Motor neuron (in vitro differentiated cells): ENCODE data around the gene ZNF766. TPM values are rescaled to one million over a fixed set of nuclear protein-coding genes. Genes with fewer than 3 reads are reported as not detected.
A peak's percentile ranks its signal among the peaks of the same experiment; 100 is the strongest.
"Not testable (repeated sequence)": the region's sequence is repeated elsewhere in the genome, so short reads cannot be mapped to it uniquely, and the experiment has no call there.

ENCODE experiments used
- ATAC-seq, 8 experiments: fragments of 200-7000 bp; cut with Tn5 transposase; replicated peaks in 6 of 8; 2 replicates each; pipeline ENCODE4 v1.8.0; 2021; ENCODE audit warnings: mild to moderate bottlenecking in 8 of 8, moderate library complexity in 8 of 8
- H3K27ac ChIP-seq, 2 donors: fragments of 250-450 bp; sonication (Bioruptor Pico); 2 replicates each; pipeline ENCODE4 v1.9.0; 2021; ENCODE audit warnings: antibody characterized with exemption in 2 of 2, mild to moderate bottlenecking in 2 of 2, moderate library complexity in 1 of 2
- H3K4me1 ChIP-seq, 2 donors: fragments of 250-450 bp; sonication (Bioruptor Pico); replicated peaks in 1 of 2; 2 replicates each; pipeline ENCODE4 v1.6.1; 2021; ENCODE audit warnings: antibody characterized with exemption in 2 of 2, mild to moderate bottlenecking in 2 of 2, moderate library complexity in 1 of 2
- H3K4me3 ChIP-seq, 5 donors: fragments of 250-450 bp; sonication (Bioruptor Pico); 2 replicates each; pipeline ENCODE4 v1.9.0; 2021; ENCODE audit warnings: antibody characterized with exemption in 5 of 5, mild to moderate bottlenecking in 5 of 5, moderate library complexity in 4 of 5
- WGBS, 10 experiments: fragments of 450-650 bp; shearing (Covaris generic); methylation state at CpG; one replicate each; pipeline ENCODE4 v1.0.0; 2022; 5-methylcytosine and 5-hydroxymethylcytosine counted together
- in situ Hi-C, 9 experiments: fragments of 400-800 bp; cut with MboI; loops; one replicate each; pipeline ENCODE4 v1.15.0; 2021; ENCODE audit warnings: low sequenced_read_pairs in 9 of 9, low pct_unique_long_range_greater_than_20kb in 2 of 9; ENCODE audit not compliant: unreplicated experiment in 9 of 9
- total RNA-seq, 8 experiments: library from RNA; unstranded; fragments of 300-600 nt; gene quantifications; 2 replicates each; pipeline versions ENCODE4 v1.2.3 to v1.2.4, GENCODE V29; 2022

Gene ZNF766
- total RNA-seq, 8 experiments from 2014 or later, result 13.5 to 30.4 (median 17.6) TPM

GRCh38 chr19:52237197-52237596 is 32.2 kb upstream of the ZNF766 start:
- Histone ChIP-seq H3K4me1 (no peaks in the 10 kb centered on the region), H3K4me3 (no peak overlapping the region), H3K27ac (no peak overlapping the region)
- ATAC-seq, result peak in 1 of 8 experiments; percentile 31
- in situ Hi-C loops, result no loop called here
- 0 to 71% (median 50%) methylated on average over 1 to 2 of the region's 2 CpGs; no CpG with 5 or more reads in 1 of the 10 experiments for WGBS, 10 experiments

GRCh38 chr19:52237771-52238400 is 31.5 kb upstream of the ZNF766 start:
- 0 to 33% (median 8%) methylated on average over 2 to 8 of the region's 8 CpGs for WGBS, 10 experiments
- peak; percentile 40 to 74 (median 58) for ATAC-seq
- Histone ChIP-seq H3K4me1 (no peaks in the 10 kb centered on the region), H3K4me3 (no peak overlapping the region), H3K27ac (no peak overlapping the region)
- in situ Hi-C loops, result no loop called here

DNA sequence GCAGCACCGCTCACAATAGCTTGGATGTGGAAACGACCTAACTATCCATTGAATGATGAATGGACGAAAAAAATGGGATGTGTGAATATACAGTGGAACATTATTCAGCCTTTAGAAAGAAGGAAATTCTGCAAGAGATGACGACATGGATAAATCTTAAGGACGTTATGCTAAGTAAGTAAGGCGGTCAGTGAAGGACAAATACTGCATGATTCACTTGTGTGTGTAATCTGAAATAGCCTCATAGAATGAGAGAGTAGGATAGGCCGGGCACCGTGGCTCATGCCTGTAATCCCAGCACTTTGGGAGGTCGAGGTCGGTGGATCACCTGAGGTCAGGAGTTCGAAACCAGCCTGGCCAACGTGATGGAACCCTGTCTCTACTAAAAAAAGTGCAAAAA is 25.4 kb upstream of the ZNF766 start:
- ATAC-seq, result peak in 3 of 8 experiments; percentile 42 to 72 (median 53)
- no peaks in the 10 kb centered on the region for H3K4me1 ChIP-seq
- in situ Hi-C loops, result no loop called here
- H3K27ac ChIP-seq, result no peak overlapping the region
- no peak overlapping the region for H3K4me3 ChIP-seq
- 40 to 81% (median 63%) methylated on average over 1 to 12 of the region's 12 CpGs; no CpG with 5 or more reads in 1 of the 10 experiments for WGBS, 10 experiments

DNA sequence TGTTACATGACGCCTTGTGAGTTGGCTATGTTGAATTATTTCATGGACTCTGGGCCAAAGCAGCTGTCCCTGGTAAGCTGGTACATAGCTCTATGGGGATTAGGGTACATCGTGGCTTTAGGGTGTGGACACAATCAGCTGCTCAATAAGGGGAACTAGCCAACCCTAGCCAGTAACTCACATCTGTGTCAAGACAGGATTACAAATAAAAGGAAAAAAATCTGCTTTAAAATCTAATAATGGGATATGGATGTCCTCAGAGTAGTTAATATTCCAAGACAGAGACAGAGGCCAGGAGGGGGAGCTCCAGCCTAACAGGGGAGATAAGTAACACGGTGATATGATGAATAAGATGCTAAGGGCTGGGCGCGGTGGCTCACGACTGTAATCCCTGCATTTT is 21.1 kb upstream of the ZNF766 start:
- in situ Hi-C loops, result no loop called here
- H3K4me3 ChIP-seq, result no peak overlapping the region
- no peaks in the 10 kb centered on the region for H3K4me1 ChIP-seq
- H3K27ac ChIP-seq, result no peak overlapping the region
- peak in 3 of 8 experiments; percentile 75 to 98 (median 97) for ATAC-seq
- 0 to 42% (median 4%) methylated on average over 1 to 6 of the region's 6 CpGs for WGBS, 10 experiments

GRCh38 chr19:52258426-52258825 is 11.0 kb upstream of the ZNF766 start:
- 83 to 100% (median 89%) methylated on average over 1 to 5 of the region's 5 CpGs; no CpG with 5 or more reads in 4 of the 10 experiments for WGBS, 10 experiments
- Histone ChIP-seq H3K4me1 (no peaks in the 10 kb centered on the region), H3K27ac (no peak overlapping the region), H3K4me3 (no peak overlapping the region)
- in situ Hi-C loops, result no loop called here
- ATAC-seq, result no peak

- 82 to 100% (median 89%) methylated on average over 4 to 5 of the region's 6 CpGs; no CpG with 5 or more reads in 4 of the 10 experiments for WGBS, 10 experiments
- ATAC-seq, H3K4me1 ChIP-seq, H3K4me3 ChIP-seq, in situ Hi-C loops, H3K27ac ChIP-seq: not testable (repeated sequence)
Measured at GRCh38 chr19:52265556-52265955, 3.8 kb upstream of the ZNF766 start.

DNA sequence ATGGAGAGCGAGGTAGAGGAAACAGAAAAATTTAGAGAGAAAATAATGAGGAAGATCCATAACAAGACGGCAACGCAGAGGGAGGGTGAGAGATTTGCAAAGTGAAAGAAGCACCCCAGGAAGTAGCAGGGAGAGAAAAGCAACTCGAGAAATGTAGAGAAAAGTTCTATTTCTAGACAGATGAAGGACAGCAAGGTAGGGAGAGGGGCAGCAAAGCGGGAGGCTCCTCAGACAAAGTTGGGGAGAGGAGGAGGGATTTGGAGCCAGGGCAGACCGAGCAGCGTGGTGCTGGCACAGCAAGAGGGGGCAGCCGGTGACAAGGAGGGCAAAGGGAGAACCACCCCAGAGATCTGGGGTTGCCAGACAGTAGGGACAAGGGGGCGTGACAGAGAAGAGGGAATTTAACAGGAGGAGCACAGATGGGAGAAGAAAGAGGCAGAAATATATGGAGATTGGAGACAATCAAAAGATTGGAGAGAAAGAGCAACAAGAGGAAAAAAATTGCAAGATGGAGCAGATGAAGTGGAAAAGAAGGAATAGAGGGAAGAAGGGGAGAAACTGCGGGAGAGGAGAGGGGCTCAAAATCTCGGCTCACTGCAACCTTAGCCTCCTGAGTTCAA is 989 bp downstream of the ZNF766 start:
- Histone ChIP-seq H3K27ac (peak overlapping the region; percentile 98 to 99), H3K4me1 (peaks cover 7 to 8% of the 10 kb centered on the region in 2 donors), H3K4me3 (peak overlapping the region; percentile 55 to 98 (median 74))
- ATAC-seq, result peak in 7 of 8 experiments; percentile 3 to 19 (median 5)
- WGBS, 10 experiments, result 0 to 40% (median 8%) methylated on average over 2 to 11 of the region's 11 CpGs
- in situ Hi-C loops, result no loop called here

- WGBS, 10 experiments, result 100% methylated on average over 1 to 2 of the region's 2 CpGs; no CpG with 5 or more reads in 6 of the 10 experiments
- ATAC-seq, result no peak
- in situ Hi-C loops, result no loop called here
- H3K4me3 ChIP-seq, result no peak overlapping the region
- peaks cover 7 to 8% of the 10 kb centered on the region in 2 donors for H3K4me1 ChIP-seq
- H3K27ac ChIP-seq, result no peak overlapping the region
Measured at GRCh38 chr19:52273301-52273700, 3.9 kb downstream of the ZNF766 start.

DNA sequence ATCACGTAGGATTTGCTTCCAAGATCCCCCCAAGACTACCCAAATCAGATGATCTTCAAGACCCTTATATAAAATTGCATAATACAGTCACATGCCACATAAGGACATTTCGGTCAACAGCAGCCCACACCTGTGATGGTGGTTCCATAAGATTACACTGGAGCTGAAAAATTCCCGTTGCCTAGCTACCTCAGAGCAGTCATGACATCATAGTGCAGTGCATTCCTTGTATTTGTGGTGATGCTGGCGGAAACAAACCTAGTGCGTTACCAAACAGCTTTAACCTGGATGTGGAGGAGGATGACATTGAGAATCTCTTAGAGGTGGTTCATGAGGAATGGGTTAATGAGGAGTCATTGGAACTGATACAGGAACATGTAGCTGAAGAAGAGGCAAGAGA is 4.8 kb downstream of the ZNF766 start:
- Histone ChIP-seq H3K4me3 (no peak overlapping the region), H3K4me1 (peaks cover 5 to 7% of the 10 kb centered on the region in 2 donors), H3K27ac (no peak overlapping the region)
- in situ Hi-C loops, result no loop called here
- ATAC-seq, result no peak
- WGBS, 10 experiments, result 67 to 100% (median 83%) methylated on average over 1 to 5 of the region's 5 CpGs; no CpG with 5 or more reads in 3 of the 10 experiments

DNA sequence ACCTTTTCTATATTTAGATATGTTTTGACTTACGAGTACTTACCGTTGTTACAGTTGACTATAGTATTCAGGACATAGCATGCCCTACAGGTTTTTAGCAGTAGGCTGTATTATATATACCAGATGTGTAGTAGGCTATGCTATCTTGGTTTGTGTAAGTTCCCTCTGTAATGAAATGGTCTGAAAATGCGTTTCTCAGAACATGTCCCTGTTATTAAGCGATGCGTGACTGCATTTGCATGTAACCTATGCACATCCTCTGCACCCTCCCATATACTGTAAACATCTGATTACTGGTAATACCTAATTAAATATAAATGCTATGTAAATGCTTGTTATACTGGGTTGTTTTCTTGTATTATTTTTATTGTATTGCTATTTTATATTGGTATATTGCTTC is 6.6 kb downstream of the ZNF766 start:
- peak in 3 of 8 experiments; percentile 29 to 69 (median 69) for ATAC-seq
- in situ Hi-C loops, result no loop called here
- Histone ChIP-seq H3K4me1 (peaks cover 2 to 3% of the 10 kb centered on the region in 2 donors), H3K4me3 (no peak overlapping the region), H3K27ac (no peak overlapping the region)
- WGBS, 10 experiments, result 78 to 100% (median 89%) methylated on average over 1 to 5 of the region's 5 CpGs; no CpG with 5 or more reads in 3 of the 10 experiments

DNA sequence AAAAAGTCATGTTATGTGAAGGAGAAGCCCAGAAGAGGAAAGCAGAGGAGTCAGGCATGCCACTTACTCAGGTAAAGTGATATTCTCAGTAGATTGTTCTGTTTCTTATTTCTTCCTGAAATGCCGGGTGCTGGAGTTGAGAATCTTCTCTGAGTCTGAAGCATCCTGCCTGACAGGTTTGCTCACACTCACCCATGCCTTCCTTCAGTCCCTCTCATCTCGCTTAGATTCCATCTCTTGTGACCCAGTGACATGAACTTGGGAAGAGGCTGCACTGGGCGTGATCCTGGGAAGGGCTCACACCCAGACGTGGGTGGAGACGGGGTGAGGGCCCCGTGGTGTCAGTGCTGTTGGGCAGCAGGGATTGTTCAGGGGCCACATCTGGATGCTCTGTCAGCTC is 8.1 kb downstream of the ZNF766 start:
- no peak overlapping the region for H3K4me3 ChIP-seq
- in situ Hi-C loops, result no loop called here
- H3K27ac ChIP-seq, result no peak overlapping the region
- no peak for ATAC-seq
- no peaks in the 10 kb centered on the region for H3K4me1 ChIP-seq
- 80 to 100% (median 98%) methylated on average over 1 to 4 of the region's 6 CpGs; no CpG with 5 or more reads in 4 of the 10 experiments for WGBS, 10 experiments

GRCh38 chr19:52286256-52286655 is 16.9 kb downstream of the ZNF766 start:
- Histone ChIP-seq H3K4me3 (no peak overlapping the region), H3K27ac (no peak overlapping the region), H3K4me1 (no peaks in the 10 kb centered on the region)
- 82 to 98% (median 94%) methylated on average over 1 to 6 of the region's 6 CpGs; no CpG with 5 or more reads in 3 of the 10 experiments for WGBS, 10 experiments
- ATAC-seq, result no peak
- in situ Hi-C loops, result no loop called here

- no peak overlapping the region for H3K4me3 ChIP-seq
- 50 to 100% (median 85%) methylated on average over 1 to 2 of the region's 3 CpGs; no CpG with 5 or more reads in 3 of the 10 experiments for WGBS, 10 experiments
- no peak overlapping the region for H3K27ac ChIP-seq
- H3K4me1 ChIP-seq, result peaks cover 0 to 2% of the 10 kb centered on the region in 2 donors
- no peak for ATAC-seq
- in situ Hi-C loops, result no loop called here
Measured at GRCh38 chr19:52291781-52292180, 22.4 kb downstream of the ZNF766 start.
